HG02571 (cell line): ENCODE data around the gene TP63.

Experiments used
- ATAC-seq: cut with Tn5 transposase; IDR thresholded peaks from one replicate; pipeline ENCODE4 v1.9.1; 2021; ENCODE audit warnings: mild to moderate bottlenecking, moderate library complexity; ENCODE audit not compliant: unreplicated experiment

Gene TP63

DNA sequence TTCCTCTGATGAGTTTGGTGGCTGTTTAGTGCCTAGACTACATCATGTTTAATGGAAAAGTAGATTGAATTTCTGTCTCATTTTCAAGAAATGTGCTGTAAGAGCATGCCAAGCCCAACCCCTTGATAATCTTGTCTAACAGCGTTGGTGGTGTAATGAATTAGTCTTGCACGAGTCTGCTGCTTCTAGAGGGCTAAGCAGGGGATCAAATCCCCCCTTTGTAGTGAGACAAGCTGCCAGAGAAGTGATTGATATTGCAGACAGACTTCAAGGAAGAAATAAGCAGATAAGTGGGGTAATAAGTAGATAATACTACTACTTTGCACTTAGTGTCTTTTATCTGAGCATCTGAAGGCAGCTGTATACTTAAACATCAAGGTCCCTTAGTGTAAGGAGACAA, 141.4 kb downstream of the TP63 start:
- ATAC-seq, result no peak

DNA sequence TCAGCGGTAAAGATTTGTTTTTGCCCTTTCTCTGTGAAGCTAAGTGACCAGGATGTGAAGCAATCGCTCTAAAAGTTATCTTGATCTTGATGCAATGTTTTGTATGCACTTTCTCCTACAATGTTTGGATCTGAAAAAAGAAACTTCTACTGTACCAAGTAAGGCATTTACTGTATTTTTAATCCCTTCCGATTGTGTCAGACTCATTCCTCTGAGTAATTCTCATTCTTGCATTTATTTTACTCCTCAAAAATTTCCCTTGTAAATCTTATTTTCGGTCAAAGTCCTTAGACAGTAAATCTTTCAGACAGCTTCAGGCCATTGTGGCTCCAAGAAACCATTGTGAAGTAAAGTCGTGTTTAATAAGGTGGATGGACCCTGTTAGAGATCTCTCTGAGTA, 141.9 kb downstream of the TP63 start:
- no peak for ATAC-seq

DNA sequence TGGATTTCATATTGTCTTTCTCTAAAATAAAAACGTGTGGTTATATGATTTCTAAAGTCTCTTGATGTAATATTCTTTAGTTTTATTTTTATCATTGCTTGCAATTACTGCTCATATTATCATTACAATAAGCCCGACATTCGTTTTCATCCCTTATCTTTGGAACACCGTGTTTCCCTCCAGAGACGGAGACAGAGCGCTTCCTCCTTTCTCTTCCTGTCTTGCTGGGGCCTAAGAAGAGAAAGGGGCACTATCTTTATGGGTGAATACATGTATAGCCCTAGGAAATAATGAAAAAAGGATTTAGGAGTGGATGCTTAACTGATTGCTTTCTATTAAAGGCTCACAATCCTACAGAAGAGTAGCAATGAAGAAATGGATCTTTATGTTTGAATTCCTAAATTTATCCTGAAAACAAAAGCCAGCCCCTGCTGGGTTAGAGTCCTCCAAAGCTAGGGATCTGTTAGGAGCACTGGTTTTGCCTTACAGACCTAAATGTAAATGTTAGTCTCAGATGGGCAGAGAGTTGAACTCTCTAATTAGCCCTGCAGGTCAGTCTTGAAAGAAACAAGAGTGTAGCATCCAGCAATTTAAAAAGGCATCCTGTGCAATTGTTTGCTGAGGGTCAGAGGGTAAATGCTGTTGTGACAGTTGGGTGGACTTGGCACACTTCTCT, 145.1 kb downstream of the TP63 start:
- ATAC-seq, result no peak

DNA sequence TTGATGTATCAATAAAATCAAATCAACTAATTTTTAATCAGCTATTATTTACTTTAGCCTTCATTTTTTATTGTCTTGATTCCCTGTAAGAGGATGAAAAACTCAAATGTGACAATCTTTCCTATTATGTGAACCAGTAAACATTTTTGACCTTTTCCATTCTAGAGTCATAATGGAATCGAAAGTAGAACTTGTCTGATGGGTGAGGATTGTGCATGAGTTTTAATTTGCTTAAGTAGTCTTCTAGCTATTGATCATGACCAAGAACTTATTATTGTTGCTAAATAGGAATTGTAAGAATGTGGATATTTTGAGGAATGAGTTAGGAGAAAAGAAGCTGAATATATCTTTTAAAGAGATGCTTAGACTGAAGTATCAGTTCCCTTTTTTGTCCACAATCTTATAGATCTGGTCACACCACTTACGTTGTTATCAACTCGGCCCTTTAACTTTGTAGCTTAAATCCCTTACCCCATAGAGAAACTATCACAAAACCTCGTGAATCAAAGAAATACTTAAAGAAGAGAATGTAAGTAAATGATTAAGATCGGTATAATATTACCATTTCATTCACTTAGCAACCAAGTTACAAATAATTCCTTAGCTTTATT, 147.3 kb downstream of the TP63 start:
- no peak for ATAC-seq

DNA sequence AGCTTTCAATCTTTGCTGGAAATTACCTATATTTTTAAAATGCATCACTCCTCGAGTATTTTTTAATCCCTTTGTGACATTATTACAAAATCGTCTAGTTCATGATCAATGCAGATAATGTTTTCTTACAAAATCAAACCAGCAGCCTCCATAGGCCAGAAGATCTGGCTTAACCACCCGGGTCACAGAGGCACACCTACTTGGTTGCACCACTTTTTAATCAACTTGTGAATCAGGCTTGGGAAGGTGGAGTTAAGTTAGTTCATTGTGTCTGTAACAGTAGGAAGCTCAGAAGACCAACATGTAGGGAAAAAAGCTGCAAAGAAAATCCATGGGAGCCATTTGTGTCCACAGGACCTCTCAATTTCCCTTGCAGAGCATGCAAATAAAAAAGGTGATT, 148.0 kb downstream of the TP63 start:
- ATAC-seq, result no peak

DNA sequence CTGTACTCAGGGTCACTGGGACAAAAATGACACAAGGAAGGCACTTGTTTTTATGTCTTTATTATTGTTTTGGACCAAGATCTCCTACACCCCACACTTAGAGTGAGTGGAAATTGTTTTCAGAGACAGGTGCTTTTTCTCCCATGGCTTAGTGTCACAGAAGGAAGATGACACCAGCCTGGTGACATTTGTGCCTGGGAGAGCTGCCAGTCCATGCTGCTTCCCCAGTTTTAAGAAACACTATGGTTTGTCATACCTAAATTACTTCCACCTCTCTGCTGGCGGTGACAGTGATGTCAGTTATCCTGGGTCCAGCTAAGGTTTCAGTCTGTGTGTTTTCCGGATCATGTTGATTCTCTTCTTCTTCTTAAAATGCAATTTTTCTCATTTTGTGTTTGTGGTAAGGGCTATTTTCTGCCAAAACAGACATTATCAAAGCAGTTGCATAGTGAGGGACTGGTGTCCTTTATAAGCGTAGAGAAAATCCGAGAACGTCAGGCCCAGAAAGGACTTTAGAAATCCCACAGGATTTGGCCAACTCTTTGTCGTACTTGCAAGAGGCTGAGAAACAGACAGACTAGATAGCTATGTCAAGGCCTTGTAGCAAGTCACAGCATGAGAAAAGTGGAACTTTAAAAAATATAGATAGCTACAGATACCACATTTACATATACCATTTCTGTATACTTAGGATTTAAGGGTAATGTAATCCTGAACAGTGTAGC, 149.5 kb downstream of the TP63 start:
- no peak for ATAC-seq

DNA sequence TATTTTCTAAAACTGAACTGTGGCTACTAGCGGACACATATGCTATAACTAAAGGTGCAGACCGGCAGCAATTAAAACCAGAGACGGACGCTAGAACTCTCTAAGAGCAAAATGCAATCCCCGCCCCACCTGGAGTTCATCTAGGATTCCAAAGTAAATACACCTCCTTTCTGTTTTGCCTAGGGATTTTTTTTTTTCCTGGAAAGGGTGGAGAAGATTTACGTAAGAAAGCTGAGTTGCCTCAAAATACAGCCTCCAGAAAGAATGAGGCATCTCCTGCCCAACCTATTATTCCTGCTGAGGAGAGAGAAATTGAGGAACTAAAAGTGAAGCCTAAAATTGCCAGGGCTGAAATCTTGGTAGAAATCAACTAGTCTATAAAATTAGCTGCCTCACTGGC, 150.2 kb downstream of the TP63 start:
- no peak for ATAC-seq

DNA sequence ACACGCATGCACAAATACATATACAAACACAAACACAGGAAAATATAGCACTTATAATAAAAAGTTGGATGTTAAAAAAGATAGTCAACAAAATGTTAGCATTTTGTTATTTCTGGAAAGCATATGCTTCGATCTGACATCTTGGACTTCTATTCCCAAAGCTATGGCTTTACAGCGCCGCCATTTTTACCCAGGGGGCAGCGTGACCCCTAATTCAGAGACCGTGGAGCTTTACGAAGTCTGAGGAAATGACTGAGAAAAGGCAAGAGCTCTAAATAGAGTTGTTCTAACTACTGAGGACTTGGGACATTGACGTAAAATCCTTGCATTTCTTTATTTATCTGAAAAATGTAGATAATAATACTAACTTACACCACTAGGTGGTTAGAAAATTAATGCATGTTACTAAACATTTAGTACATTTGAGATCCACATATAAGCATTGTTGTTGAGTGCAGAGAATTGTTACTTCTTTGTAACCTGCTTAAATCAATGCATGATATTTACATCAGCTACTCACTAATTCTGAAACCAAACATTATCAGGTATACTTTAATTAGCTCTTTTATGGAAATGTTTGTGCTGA, 155.4 kb downstream of the TP63 start:
- ATAC-seq, result no peak

DNA sequence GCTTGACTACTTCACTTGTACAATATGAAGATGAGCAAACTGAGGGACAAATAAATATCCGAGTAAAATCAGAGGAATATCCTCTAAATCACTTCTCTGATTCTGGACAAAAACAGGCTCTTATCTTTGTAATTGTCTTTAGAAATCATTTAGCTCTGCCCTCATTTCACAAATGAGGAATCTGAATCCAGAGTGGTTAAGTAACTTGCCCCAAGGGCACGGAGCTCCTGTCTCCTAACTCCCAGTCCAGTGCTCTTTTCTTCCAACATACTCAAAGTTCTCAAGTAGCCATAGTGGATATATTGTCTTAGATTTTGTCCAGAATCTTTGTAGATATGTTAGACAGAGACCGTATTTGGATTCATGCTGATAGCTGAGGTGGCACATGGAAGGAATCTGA, 156.0 kb downstream of the TP63 start:
- ATAC-seq, result no peak

DNA sequence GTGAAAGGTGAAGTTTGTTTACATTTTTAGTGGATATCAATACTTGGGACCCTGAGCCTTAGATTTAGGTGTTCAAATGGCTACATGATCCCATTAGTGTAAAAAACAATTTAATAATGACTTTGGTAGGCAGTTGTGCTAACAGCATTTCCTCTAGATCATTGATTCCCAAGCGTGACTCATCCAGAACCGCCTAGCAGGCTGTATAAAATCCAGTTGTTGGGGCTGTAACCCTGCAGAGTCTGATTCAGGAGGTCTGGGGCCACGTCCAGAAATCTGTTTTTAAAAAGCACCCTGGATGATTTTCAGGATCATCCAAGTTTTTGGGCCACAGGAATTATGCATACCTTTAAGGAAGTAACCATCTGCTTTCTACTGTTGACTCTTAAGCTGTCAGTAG, 156.4 kb downstream of the TP63 start:
- ATAC-seq, result no peak

DNA sequence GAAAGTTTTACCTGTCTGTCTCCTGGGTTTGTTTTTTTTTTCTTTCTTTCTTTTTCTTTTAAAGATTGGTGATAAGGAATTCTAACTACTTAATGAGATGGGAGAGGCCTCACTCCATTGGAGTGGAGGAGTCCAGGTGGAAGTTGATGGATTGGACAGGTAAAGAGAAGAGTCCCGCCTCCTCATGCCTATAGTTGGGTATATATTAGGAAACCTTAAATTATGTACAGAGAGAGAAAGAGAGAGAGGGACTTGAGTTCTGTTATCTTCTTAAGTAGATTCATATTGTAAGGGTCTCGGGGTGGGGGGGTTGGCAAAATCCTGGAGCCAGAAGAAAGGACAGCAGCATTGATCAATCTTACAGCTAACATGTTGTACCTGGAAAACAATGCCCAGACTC, 158.2 kb downstream of the TP63 start:
- ATAC-seq, result no peak

DNA sequence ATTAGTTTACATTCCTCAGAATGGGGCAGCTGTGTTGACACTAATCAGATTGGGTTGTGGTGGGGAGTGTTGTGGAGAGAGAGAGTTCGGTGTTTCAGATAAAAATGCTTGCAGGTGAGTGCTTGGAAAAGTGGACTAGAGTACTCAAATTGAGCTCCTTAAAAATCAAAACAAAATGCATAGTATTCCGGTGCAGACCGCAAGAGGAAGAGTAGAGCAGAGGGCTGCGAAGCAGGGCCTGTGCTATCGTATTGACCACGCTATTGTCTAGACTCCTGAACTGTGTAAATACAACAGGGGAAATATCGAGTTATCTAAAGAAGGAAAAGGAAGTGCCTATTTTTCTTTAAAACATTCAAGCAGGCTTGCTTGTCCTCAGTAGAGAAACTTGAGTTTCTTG, 159.5 kb downstream of the TP63 start:
- ATAC-seq, result no peak

DNA sequence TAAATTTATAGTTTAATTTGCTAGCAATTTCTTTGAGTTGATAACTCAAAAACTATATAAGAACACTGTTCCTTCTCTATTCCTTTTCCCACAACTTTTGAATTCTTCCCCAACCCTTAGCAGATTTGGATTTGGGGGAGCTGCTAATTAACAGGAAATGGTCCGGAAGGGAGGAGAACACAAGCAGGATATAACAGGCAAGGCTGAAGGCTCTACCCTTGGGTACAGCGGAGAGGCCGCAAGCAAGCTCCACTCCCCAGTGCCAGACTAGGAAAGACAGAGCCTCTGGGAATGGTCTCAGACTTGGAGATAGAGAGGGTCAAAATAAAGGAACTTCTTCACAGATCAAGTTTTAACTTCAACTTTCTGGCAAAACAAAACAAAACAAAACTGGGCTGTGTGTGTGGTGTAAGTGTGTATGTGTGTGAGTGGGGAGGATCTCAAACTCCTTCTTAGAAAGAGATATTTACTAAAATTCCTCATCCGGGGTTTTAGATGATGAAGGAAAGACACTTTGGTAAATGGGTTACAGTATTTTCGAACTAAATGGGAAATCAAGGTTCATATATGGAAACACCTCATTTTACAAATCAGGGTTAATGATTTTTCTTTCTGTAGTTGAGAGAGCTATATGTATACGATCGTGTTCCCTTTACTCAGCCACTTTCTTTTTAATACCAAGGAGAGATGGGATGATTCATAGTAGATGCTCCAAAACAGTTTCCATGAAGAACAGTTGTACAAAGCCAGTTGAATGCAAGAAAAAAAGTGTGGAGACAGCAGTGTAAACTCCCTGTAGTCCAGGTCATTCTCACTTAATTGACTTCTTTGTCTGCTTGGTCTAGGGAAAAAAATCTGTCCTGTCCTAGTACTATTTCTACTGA, 161.1 kb downstream of the TP63 start:
- ATAC-seq, result no peak

DNA sequence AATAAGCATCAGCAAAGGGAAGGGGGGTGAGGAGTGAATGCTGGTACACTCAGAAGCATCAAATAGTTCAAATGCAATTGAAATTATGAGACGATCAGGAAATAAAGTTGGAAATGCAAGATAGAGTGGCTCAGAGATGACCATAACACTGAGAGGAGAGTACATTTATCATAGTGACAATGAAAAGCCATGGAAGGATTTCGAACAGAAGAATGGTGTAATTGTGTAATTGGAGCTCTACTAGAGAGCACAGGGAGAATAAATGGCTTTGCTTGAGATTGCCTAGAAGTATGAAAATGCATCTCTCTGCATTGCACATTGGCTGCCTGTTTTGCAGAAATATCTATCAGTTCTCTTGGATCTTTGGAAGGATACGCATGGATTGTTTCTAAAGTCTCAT, 163.3 kb downstream of the TP63 start:
- ATAC-seq, result no peak

DNA sequence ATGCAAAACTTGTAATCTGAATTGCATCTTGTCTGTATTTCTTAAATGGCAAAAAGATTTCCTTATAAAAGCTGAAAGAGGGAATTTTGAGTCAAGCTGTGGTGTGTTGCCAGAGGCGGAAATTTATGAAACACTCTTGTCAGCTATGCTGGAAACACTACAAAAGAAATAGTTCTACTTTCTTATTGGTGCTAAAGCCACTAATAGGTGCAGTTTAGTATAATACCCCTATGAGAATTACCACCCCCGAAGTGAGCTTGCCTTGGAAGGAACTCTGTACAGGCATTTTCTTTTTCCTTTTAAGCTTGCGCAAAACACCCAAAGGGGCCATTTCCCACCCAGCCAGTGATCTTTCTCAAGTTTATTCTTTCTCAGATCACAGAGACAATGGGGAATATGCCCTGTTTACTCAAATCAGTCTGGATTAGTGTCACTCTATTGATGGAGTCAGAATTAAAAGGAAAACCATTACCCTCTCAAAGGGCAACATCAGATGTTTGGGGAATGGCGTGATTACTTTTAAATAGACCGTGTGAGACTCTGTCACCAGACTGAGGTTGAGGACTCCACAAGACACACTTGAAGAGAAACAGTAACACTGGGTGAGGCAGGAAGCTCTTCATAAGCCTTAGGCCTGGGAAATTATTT, 166.0 kb downstream of the TP63 start:
- ATAC-seq, result no peak

DNA sequence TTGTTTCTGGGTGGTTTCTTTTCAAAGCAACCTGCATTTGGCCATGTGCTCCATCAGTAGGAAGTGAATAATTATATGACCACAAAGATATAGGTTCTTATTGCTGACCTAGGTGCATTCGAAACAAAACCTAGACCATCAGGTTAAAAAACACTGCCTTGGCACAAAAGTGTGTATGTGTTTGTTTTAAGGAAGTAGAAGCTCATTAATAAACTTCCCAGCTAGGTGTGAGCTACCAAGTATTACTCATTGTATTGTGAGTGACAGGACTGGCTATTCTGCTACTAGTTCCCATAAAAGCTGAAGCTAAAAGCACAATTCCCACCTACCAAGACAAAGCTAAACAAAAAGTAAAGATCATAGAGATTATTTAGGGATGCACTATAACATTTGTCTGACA, 168.2 kb downstream of the TP63 start:
- ATAC-seq, result no peak

DNA sequence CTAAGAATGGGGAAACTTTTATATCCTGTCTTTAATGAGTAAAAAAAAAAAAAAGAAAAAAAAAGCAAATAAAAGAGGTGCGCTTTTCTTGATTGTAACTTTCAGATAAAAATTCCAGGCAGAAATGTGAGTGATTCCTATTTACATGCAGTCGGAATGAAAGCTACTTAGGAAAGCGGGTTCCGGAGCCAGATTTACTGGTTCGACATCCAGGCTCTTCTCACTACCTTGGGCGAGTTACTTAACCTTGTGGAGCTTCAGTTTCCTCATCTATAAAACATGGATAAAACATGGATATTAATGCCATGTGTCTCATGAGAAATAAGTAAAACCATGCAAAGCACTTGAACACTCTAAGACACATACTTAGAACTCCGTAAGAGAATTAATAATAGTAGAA, 169.2 kb downstream of the TP63 start:
- ATAC-seq, result no peak

DNA sequence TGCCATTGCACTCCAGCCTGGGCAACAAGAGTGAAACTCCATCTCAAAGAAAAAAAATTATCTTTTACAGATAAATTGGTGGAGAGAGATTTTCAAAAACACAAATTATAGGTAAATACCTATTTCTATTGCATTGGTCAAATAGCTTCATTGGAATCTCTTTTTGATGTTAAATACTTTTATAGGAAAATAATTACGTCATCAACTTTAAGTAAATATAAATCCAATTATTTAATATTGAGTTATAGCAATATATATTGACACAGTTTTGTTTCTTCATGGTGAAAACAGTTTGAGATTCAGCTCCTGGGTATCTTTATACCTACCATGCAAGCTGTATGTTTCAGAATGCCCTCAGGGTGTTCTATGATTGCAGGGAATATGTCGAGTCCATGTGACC, 172.1 kb downstream of the TP63 start:
- no peak for ATAC-seq

DNA sequence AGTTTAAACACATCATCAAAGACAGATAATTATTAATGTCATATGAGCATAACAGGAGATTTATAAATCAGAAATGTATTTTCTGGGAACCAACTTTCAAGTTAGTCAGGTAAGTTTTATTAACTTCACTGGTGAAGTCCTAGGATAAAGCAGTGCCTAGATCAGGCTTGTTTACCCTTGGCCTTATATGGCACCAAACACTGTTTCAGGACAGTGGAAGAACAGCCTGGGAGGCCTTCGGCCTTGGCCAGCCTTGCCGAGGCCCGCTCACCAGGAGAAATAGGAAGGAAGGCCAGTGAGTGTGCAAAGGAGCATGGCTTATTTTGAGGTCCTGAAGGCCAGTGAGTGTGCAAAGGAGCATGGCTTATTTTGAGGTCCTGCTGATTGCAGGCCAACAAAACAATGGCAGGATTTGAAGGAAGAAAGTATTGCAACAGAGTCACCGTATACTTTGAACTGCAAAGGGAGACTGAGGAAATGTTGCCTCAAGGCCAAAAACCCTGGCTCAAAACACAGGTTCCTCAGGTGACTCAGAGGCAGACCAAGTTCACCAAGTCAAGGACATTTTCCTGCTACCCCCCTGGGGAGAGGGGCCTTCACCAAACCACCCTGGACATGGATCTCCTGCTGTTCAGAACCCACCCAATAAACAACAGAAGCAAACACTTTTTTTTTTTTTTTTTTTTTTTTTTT, 174.3 kb downstream of the TP63 start:
- ATAC-seq, result no peak
